ENCODE results near the gene ARF1.
A peak's percentile ranks its signal among the peaks of the same experiment; 100 is the strongest.
"Not testable (repeated sequence)": the region's sequence is repeated elsewhere in the genome, so short reads cannot be mapped to it uniquely, and the experiment has no call there.

ARF1 gene

DNA sequence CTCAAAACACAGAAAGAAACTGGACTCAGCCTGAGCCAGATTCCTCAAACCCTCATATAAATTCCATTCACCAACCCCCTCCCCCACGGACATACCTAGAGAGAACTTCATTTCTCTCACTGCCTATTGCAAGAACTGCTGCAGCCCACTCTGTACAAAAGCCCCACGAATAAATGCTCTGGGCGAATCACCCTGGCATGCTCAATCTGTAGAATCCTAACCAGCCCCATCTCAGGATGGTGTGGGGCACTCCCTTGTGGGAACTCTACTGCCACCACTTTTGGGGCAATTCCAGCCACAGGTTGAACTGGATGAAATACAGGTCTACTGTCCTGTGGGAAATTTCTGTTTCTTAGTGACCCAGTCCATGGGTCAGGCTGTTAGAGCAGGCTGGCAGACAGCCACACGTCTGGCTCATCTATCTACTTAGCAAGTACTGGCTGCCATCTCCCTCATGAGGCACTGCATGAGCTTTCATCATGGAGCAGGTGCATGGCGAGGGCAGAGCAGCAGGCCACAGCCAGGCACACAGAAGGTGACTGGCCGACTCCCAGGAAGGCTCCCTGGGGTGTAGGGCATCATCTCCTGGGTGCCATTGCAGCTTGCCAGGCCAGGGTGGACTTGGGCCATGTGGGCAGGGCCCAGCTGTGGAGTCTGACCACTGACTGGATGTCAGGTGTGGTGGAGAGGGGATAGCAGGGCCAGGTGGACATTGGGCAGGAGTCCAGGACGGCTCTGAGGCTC is 22.2 kb downstream of the ARF1 start:
- DNase-seq, result no peak

DNA sequence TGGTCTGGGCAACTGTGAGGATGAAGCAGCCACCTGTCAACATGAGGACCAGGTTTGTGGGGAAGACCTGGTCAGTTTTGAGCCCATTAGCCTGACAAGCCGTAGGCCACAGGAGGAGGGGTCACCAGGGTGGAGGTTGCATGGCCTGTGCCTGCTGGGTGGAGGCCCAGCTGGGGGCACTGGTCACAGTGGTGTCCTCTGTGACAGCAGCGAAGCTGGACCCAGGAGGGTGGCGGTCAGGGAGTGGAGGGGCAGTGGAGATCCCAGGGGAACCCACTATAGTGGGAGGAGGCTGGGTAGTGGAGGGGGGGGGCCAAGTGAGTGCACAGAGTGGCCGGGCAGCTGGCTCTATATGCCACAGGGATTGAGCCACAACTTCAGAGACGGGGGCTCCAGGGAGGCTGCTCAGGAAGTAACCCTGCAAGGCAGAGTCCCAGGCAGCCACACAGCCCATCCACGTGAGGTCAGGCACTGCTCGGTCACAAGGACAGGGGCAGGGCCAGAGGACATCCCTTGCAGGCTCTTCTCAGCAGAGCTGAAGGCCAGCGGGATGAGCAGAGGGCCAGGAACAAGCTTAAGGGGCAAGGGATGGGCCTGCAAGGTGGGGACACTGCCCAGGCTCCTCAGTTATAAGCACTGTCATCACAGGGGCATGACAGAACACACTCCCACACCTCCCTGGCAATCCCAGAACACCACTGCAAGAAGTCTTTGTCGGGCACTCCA is 22.9 kb downstream of the ARF1 start:
- no peak for DNase-seq

DNA sequence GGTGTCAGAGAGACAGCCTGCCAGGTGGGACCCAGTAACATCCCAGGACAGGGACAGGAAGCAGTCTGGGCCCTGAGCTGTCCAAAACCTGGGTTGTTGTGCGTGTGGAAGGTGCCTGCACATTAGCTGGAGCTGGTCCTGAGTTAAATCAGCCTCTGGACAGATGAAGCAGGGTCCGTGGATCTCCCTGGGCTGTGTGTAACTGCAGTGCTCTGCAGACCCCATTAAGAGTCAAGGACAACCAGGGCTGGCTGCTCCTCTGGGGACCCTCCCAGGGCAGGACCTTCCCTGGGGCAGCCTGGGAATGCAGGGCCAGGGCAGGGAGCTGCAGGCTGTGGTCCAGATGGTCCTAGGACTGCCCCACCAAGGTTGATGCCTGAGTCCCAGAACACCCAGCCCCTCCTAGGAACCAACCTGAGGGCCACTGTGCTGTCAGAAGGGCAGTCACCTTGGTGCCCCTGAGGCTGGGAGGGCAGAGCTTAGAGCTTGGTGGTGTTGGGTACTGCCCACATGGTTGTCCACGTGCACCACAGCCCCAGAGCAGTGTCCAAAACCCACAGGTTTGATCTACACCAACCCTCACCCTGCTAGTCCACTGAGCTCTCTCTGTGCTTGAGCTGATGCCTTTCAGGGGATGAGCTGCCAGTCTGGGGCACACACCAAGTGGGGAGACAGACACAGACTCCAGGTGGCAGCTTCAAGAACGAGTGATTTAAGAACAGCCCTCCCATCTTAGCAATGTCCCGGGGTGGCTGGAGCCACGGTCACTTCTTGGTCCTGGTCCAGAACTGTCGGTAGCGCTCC is 23.7 kb downstream of the ARF1 start:
- DNase-seq, result no peak

DNA sequence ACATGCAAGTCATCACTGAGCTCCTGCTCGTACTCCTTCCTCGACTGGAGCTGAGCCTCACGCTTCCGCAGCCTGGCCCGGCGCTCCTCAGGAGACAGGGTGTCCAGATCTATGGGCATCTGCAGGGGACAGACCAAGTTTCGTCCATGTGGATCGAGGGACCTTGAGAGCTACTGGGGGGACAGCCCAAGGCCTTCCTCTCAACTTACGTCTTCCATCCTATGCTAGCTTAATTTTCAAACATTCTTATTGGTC is 24.2 kb downstream of the ARF1 start:
- DNase-seq, result no peak

DNA sequence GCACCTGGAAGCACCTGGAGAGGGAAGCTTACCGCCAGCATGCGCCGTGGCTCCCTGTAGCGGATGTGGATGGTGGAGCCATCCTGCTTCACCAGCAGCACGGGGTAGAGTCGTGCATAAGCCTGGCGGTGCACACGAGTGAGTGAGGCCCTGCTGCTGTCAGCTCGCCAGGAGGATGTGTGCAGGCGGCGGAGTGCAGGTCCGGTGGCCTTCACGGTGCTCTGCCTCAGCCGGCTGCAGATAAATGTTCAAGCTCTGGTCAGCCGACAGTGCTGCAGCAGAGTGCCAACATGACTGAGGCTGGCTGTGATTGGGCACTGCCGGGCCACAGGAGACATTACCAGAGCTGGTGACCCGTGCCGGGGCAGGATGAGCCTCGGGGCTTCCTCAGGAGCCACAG is 25.1 kb downstream of the ARF1 start:
- no peak for DNase-seq

DNA sequence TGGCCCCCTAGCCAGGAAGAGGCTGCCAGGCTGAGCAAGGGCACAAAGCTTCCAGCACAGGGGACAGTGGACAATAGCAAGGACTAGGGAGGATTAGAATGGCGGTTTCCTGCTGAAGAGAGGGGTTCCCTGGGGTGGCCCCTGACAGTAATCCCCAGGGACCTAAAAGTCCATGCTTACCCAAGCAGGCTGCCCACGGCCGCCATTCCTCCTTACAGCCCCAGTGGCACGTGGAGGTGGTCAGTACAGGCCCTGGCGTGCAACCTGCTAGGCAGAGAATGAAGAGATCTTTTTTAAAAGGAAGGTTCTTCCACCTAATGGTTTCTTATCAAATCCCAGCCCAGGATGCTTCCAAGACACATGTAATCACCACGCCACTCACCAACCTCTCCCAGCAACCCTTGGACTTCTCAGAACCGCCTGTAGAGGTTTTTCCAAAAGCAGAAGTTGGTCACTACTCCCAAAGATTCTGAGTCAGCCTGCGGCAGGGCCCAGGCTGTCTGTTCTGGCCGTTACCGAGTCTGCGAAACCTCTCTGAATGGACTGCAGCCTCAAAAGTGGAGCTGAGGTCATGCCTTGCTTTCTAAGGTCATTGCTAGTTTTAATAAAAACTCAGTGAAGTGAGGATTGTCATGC is 25.7 kb downstream of the ARF1 start:
- DNase-seq, result no peak

DNA sequence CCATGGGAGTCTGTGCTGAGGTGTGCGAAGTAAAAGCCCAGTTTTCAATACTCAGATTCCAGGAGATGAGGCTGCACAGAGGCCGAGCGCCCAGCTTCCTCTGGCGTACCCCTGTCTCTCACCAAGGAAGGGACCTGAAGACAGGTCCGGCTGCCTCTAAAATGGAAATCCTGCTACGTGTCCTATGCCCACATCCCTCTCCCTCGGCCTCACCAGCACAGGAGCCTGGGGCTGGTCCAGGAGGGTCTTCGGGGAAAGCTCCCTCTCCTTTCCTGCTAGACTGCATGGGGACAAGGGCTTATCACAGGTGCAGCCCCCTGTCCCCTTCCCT is 26.2 kb downstream of the ARF1 start:
- no peak for DNase-seq

DNA sequence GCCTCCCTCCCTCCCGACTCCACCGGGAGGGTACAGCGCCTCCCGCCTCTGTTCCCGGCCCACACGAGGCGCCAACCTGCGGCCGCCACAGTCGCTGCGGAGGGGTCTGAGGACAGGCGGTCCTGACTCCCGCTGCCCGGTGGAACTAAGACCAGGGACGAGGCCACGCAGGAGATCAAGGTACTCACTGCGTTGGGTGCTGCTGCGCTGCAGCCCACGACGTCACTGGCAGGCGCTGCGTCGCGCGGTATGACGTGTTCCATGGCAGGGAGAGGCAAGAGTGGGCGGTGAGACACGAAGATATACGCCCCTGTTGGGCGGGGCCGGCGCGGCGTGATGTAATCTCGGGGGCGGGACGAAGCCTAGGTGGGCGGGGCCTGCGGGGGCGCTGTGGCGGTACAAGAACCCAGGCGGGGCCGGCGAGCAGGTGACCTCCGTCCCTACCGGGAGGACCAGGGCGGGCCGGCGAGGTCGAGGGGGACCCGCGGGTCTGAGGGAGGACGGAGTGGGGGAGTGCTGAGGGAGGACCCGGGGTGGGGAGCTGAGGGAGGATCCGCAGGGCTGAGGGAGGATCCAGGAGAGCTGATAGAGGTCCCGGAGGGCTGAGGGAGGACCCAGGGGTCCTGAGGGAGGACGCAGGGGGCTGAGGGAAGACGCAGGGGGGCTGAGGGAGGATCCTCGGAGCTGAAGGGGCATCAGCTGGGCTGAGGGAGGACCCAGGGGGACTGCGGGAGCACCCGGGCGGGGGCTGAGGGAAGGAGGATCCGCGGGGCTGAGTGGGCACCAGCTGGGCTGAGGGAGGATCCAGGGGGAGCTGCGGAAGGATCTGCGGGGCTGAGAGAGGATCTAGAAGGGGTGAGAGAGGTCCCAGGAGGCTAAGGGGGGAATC is 26.8 kb downstream of the ARF1 start, which contains the start of gene MRPL55:
Gene MRPL55 (minus strand): TSS at position 227 of the 889 bp plus-strand sequence. CDS start 1,039 bp downstream, outside the sequence.
- DNase-seq, result peak; percentile 99

DNA sequence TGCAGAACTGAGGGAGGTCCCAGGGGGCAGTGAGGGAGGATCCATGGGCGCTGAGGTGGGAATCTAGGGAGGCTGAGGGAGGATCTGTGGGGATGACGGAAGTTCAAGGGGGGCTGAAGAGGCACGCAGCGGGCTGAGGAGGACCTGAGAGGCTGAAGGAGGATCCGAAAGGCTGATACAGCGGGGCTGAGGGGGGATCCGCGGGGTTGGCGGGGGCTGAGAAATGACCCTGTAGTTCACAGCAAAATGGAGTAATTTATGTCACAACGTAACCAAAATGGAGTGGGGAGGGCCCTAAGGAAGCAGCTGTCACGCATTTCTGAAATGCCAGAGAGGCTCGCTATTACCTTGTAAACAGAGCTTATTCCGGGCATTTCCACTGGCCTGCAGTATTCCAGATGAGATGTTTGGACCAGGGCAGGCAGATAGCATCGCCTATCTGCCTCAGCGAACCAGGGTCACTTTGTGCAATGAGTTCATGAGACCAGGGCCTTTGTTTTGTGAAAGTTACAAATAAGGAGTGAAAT is 27.5 kb downstream of the ARF1 start:
- no peak for DNase-seq

DNA sequence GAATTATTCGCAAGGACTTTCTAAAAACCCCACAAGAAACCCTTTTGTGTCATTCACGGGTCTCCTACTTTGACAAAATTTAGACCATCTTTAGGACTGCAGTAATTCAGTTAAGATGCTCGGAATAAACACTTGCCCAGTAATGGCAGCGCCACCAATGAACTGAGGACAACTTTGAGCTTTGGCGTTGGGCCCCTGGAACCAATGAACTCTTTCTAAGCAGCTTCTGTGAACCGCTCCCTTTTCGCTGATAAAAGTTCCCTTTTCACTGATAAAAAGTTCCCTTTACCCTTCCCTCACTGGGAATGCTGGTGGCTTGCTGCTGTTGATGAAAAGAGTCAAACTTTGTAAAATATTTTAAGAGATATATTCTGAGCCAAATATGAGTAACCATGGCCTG is 28.0 kb downstream of the ARF1 start:
- no peak for DNase-seq

DNA sequence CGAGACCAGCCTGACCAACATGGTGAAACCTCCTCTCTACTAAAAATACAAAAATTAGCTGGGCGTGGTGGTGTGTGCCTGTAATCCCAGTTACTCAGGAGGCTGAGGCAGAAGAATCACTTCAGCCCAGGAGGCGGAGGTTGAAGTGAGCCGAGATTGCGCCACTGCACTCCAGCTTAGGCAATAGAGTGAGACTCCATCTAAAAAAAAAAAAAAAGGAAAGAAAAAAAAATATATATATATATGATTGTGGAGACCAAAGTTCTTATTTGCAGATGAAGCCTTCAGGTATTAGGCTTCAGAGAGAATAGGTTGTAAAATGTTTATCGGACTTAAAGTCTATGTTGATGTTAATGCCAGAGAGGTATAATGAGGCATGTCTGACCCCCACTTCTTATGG is 28.8 kb downstream of the ARF1 start:
- not testable (repeated sequence) for DNase-seq

DNA sequence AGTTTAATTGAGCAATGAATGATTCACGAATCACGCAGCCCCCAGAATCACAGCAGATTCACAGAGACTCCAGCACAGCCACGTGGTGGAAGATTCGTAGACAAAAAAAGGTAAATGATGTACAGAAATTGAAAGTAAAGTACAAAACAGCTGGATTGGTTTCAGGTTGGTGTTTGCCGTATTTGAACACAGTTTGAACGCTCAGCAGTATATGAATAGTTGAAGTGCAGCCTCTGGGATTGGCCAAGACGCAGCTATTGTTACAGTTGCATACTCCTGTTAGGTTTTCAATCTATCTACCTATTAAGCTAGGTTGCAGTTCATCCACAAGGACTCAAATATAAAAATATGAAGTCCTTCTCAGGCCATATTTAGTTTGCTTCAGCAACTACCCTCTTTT is 29.7 kb downstream of the ARF1 start:
- DNase-seq, result no peak

DNA sequence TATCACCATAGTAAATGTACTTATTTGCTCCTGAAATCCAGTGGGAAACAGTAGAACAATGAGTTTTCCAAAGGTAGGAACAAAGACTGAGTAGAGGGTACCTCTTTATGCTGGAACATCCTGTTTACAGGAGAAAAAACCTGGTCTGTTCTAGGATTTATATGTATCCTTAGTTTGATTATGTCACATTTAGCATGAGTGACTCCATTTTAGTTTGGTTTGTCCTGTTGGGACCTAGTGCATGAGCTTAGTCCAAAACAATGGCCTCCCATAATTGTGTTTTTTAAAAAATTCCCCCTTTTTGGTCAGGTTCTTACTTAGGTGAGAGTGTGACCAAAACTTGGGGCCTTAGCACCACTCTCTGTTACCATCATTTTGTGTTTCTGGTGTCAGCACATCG is 30.1 kb downstream of the ARF1 start:
- no peak for DNase-seq

DNA sequence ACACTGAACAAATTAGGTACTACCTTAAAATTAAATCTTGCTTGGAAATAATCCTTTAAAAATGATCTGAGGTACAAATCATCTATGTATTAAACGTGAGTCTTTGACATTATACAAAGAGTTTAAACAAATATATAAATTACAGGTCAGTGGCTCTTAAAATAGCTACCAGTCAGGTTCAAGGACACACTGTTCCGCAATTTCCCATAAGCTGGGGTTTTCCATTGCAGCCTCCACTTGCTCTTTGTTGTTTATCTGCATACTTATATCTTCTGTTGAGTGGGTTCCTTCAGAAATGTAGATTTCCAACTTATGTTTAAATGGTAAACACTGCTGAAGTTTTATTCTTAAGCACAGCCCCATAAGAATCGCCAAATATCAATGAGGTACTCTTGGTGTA is 32.3 kb downstream of the ARF1 start:
- DNase-seq, result no peak

DNA sequence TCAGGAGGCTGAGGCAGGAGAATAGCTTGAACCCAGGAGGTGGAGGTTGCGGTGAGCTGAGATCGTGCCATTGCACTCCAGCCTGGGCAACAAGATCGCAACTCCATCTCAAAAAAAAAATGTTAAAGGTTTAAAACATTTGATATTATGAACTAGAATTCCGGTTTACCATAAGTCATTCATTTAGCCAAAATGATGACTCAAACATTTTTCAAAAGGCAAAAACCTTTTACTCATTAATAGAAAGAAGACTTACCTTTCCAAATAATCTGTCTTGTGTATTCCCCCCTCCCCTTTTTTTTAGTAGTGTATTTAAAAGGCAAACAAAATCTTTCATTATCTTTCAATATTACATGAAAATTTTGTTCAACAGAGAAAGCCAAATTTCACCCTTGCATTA is 34.8 kb downstream of the ARF1 start:
- DNase-seq, result no peak

DNA sequence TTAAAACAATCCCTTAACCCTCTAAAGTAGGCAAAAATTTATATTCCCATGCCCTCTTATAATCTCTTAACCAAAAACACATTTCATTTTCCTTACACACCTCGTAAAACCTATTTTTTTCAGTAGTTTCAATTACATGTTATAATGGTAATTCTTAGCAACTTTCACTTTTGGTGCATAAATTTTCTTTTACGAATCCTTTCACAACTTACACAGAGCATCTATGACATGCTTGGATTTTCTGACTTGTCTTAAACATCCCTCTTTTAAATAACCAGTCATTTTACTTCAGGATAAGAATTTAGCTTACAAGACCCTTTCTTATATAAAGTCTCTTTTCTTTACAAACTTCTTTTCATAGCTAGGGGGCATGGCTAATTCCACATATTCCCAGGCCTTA is 35.5 kb downstream of the ARF1 start:
- DNase-seq, result no peak

DNA sequence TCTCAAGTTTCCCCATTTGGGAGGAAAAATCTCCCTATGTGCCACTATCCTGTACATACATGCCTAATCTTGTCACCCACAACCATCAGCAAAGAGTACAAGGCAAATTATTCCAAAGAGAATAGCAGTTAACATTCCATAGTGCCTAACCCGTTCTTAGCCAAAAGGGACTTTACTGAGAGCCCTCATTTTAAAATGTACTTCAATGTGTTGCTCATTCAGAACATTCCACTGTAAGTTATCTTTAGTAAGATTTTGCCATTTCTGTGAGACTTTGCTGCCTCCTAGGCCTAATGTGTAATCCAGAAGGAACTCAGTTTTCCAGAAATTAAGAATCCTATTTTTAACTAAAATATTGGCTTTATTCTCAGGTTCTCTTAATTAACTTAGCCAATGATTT is 37.8 kb downstream of the ARF1 start:
- no peak for DNase-seq

DNA sequence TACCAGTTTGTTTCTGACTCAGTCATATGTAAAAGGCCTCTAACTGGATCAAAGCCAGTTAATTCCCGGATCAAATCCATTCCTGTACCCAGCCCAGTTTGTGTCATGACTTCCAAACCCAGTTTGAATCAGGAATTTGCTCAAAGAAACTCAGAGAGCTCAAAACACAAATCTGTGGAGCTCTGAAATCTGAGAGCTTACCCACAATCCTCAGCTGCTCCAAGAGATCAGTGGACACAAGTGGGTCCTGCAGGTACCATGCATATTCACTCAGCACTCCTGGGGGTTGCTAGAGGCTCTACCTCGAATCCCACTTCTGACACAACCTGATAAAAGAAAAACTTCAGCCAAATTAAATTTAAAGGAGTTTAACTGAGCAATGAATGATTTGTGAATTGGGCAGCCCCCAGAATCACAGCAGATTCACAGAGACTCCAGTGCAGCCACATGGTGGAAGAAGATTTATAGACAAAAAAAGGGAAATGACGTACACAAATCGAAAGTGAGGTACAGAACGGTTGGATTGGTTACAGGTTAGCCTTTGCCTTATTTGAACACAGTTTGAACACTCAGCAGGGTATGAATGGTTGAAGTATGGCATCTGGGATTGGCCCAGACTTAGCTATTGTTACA is 38.5 kb downstream of the ARF1 start:
- DNase-seq, result no peak

DNA sequence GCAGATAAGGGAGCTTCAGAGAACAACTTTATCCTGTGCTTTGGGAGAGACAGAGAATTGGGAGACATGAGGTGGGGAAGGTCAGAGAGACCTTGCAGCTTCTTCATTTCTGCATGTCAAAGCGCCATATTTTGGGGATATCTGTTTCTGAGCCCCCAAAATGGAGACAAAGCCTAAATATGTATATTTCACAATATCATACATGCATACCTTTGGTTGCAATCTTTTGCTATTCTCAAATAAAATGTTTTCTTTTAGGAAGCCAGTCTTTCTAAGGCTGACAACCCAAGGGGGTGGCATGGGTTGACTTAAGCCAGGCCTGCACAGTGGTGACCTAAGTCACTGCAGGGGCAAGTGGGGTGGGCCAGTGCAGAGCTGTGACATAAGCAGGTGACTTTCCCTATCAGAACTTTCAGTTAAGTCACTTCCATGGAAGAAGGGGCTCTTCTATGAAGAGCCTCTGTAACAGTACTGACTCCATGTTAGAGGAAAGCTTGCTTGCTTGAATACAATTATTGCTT is 40.5 kb downstream of the ARF1 start:
- DNase-seq, result no peak

DNA sequence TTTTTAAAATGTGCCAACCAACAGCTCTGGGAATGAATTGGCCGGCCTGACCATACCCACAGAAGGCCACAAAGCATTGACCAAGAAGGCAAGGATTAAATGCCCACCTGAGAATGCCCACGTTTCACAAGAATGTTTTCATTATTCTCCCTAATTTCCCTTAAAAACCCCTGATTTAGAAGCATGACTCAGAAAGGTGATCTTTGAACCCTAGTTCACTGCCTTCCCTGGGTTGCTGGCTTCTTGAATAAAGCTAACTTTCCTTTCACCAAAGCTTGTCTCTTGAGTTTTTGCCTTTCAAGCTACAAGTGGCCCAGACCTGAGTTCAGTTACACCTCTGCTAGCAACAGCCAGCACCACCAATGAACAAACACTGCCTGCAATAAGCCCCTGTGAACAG is 41.0 kb downstream of the ARF1 start:
- no peak for DNase-seq

DNA sequence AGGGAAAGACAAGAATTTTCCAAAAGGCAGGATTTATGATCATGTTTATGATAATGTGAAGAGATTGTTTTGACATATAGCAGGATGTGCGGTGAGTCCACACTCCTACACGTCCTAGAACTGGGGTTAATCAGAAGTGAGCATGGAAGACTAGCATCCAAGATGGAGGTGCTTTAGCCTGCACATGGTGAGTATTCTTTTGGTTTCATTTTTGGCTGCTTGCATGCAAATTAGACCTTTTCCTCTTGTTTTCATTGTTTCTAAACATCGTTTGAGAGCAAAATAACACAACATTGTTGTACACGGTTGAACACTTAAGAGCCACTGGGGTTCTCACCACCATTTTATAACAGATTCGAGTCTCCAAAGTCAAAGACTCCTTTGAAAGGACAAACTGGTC is 42.7 kb downstream of the ARF1 start:
- DNase-seq, result no peak

DNA sequence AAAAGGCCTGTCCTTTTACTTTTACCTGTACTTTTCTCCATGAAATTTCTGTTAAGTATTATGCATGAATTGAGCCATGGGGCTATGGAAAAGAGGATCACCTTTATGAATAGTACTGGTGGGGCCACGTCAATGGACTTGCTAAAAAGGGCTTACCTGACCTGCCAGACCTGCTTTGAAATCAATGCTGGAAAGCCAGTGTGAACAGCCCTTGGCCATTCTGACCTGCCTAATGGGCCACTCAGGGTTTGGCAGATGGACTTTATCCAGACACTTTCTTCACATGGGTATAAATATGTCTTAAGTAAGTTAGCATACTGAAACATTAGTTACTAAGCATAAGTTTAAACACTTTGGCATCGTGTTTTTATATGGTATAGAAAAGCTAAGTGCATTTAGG is 49.3 kb downstream of the ARF1 start:
- DNase-seq, result no peak
